GM18868 (cell line): ENCODE data around the gene KCNQ5.

Experiments used
- ATAC-seq: cut with Tn5 transposase; IDR thresholded peaks from one replicate; pipeline ENCODE4 v1.9.1; 2021; ENCODE audit warnings: mild to moderate bottlenecking, moderate library complexity; ENCODE audit not compliant: unreplicated experiment

The KCNQ5 gene

GRCh38 chr6:72788188-72788587 lies 166.3 kb downstream of the KCNQ5 start:
- ATAC-seq = no peak

DNA sequence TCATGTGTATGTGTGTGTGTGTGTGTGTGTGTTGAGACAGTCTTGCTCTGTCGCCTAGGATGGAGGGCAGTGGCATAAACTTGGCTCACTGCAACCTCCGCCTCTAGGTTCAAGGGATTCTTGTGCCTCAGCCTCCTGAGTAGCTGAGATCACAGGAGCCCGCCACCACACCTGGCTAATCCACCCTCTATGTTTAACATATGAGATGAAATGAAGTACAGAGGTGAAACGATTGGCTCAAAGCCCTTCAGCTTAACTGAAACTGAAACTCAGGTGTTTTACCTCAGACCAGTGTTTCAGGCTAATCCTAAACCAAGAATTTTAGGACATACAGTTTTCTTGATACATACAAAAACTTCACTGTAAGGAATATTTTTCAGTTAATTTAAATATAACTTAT lies 167.3 kb downstream of the KCNQ5 start:
- ATAC-seq = no peak

- ATAC-seq = no peak
Observed at GRCh38 chr6:72792692-72793091, 170.8 kb downstream of the KCNQ5 start.

DNA sequence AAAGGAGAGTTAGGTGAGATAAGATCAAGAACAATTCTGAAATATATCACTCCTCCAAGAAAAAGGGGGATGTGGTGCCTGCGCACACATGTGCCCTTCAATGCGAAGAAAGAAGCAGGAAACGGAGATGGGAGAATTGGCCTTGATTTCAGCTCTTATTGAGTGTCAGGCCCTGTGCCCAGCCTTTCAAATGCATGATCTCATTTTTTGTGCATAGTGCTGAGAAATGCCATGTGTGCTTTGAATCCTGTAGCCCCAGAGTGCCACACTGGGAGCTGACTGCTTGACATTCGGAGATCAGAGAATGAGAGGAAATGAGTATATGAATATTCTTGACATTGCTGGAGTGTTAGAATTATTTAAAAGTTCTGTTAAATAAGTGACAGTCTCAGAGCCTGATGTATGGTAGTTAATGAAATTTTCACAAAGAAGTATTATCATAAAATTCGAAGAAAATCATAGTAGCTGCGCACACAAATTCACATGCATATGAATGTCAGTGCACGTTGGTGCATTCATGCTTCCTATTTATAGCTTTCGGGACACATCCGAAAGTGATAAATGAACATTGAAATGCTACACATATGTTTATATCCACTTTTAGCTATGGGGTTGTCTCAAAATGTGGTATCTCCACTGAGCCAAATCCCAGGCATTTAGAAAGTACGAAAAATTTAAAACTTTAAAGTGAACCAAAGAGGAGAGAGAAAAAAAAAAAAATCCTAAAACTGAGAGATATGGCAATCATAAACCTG lies 172.0 kb downstream of the KCNQ5 start:
- ATAC-seq = no peak

- ATAC-seq = no peak
Observed at GRCh38 chr6:72798196-72798595, 176.3 kb downstream of the KCNQ5 start.

DNA sequence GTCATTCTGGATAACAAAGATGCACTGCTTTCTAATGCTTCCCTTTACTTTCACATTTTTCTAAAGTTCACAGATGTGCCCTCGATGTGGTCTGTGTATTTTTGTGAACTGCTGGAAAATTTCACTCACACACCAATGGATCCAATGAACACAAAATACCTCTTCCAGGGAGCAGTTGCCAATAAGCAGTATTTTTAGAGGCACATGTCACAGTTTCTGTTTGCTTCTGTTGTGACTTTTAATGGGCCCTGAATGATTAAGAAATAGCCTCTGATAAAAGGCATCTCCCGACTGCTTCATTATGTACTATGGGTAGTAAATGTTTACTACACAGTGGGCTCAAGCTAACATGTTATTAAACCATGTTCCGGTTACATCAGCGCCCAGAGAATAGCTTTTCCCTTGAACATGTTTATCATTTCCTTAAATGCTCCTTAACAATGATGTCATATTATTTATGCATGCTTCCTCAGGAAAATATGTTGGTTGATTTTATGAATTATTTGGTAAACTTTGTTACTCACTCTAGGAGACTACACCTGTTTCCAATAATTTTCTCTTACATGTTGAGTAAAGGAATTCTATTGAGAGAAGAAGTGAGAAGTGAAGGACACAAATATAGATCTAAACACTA lies 188.0 kb downstream of the KCNQ5 start:
- no peak for ATAC-seq

- ATAC-seq = no peak
Observed at GRCh38 chr6:72810571-72811280, 188.9 kb downstream of the KCNQ5 start.

DNA sequence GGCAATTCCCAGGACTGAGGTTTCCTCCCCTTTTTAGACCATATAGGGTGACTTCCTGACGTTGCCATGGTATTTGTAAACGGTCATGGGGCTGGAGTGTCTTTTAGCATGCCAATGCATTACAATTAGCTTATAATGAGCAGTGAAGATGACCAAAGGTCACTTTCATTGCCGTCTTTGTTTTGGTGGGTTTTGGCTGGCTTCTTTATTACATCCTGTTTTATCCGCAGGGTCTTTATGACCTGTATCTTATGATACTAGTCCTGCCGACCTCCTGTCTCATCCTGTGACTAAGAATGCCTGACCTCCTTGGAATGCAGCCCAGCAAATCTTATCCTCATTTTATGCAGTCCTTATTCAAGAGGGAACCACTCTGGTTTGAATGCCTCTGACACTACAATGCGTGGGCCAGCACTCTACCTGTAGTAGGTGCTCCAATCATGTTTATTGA lies 190.1 kb downstream of the KCNQ5 start:
- ATAC-seq = no peak

GRCh38 chr6:72813807-72814596 lies 192.1 kb downstream of the KCNQ5 start:
- no peak for ATAC-seq

DNA sequence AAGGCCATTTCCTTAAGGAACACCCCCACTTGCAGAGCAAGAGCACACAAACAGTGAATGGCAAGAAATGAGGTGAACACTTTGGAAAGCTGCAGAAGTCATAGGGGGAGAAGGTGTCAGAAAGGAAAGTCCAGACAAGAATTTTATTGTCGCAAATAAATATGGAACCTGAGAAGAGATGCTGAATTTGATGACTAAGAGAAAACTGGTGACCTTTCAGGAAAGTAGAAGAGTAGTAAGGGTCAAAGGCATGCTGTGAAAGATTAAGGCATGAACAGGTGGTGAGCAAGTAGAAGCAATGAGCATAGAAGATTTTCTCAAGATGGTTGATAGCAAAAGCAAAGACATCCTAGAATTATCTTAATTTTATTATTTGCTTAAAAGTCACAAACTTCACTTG lies 194.2 kb downstream of the KCNQ5 start:
- ATAC-seq = no peak

GRCh38 chr6:72817208-72817607 lies 195.3 kb downstream of the KCNQ5 start:
- ATAC-seq = no peak

- ATAC-seq = no peak
Observed at GRCh38 chr6:72819609-72820008, 197.7 kb downstream of the KCNQ5 start.

DNA sequence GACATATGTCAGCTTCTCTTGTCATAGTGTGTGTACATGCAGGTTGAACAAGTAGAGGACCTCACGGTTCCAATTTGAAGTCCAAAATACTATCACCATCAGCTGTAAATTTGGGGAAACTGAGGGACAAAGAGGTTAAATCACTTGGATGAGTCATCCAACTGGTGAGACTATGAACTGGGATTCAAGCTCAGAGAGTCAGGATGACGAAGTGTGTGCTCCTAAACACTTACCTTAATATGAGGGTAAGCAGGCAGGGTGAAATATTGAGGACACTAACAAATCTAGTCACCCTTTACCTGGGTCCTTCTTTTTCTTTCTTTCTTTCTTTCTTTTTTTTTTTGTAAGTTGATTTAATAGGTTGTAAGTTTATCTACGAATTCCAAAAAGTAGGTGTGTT lies 198.3 kb downstream of the KCNQ5 start:
- ATAC-seq = no peak

DNA sequence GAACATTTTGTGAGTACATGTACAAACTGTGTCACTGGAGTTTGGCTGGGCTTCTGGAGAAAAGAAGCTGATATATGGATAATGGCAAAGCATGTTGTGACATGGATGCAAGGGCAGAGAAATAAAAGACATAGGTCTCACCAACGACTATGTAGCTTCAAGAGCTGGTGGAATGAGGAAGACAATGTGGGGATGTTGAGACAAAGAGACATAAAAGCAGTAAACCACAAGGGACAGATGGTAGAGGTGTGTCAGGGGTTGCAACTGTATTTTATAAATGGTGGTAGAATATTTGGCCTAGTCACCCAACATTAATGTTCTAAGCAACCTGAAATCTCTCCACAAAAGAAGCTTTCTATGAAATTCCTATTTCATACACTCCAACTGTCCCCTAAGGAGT lies 199.0 kb downstream of the KCNQ5 start:
- no peak for ATAC-seq

DNA sequence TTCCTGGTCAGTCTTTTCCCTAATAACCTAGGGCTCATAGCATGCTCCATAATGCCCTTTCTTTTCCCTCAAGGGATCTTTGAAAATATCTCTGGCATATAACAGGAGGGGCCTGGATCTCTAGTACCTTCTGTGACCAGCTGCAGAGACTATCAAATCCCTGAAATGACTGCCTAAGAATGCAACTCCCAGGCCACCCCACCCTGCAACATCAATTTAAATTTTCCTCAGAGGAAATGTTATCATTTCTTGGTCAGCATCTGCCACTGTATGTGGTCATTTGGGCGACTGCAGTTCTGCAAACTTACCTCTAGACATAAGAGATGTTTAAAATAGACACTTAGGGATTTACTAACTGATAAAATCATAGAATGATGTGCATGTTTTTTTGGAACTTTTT lies 200.2 kb downstream of the KCNQ5 start:
- no peak for ATAC-seq

DNA sequence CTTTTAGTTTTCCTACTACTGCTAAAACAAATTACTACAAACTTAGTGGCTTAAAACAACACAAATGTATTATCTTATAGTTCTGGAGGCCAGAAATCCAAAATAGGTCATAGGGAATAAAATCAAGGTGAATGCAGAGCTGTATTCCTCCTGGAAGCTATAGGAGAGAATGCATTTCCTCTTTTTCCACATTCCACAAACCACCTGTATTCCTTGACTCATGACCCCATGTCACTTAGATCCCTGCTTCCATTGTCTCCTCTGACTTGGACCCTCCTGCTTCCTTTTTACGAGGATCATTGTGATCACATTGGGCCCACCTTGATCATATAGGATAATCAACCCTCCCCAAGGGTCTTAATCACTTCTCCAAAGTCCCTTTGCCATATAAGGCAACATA lies 200.8 kb downstream of the KCNQ5 start:
- no peak for ATAC-seq

GRCh38 chr6:72824833-72825232 lies 203.0 kb downstream of the KCNQ5 start:
- peak; percentile 79 for ATAC-seq

DNA sequence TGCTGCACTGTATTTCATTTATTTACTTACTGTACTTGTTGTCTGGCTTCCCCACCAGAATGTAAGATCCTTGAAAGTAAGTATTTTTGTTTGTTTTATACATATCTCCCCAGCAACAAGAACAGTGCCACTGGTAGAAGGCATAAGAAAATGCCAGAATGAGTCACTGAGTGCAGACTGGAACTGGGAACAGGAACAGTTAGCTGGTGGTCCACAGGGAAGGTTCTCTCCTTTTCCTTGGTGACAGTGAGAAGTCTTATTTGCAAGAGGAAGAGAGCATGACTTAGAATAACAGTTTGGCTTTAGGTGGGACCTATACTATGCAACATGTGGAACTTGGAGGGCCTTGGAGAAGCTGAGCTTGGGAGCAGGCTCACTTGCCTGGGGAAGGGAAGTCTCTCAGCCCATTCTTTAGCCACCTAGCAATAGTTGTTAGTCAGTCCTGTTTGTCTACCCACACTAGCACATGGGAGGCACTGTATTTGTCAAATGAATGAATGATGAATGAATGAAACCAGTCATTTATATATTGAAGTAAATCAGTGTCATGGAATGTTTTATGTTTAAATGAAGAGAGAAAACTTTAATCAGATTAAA lies 203.5 kb downstream of the KCNQ5 start:
- ATAC-seq = peak; percentile 42

DNA sequence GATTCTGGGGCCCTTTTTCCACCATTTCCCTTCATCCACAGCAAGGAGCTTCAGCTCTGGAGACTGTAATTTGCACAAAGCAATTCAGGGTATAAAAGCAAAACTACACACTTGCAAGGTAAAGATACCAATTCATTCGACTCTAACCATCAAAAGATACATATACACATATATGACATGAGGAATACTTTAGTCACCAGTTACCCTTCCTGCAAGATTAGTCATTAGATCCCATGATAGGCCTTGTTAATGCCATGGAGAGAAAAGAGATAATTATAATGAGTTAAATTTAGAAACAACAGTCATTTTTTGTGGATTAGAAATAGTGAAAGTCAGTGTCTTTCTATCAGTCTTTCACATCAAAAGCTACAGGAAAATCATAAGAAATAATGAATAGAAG lies 204.2 kb downstream of the KCNQ5 start:
- no peak for ATAC-seq

DNA sequence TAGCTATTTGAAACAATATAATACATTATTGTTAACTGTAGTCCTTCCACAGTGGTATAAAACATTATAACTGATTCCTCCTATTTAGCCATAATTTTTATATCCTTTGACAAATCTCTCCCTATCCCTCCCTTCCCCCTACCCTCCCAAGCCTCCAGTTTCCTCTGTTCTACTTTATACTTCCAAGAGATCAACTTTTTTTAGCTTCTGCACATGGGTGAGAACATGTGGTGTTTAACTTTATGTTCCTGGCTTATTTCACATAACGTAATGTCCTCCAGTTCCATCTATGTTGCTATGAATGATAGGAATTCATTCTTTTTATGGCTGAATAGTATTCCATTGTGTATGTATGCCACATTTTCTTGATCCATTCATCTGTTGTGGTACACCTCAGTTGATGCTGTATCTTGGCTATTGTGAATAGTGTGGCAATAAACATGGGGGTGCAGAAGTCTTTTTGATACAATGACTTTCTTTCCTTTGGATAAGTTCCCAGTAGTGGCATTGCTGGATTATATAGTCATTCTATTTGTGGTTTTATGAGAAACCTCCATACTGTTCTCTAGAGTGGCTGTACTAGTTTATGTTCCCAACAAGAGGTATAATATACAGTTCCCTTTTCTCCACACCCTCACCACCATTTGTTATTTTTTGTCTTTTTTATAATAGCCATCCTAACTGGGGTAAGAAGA lies 205.0 kb downstream of the KCNQ5 start:
- ATAC-seq = no peak
